ENCODE results near the gene CD109.

Gene CD109

GRCh38 chr6:73769976-73770375 is 74.0 kb downstream of the CD109 start:
- Histone ChIP-seq H2BK120ac (ENCODE audit: low read depth, low read length) (no peak overlapping the region), H3K9me3 (replicated peaks in 1 of 2; ENCODE audit: control insufficient read depth in 2 of 2, insufficient read depth in 1 of 2, low read depth in 1 of 2, low read length in 2 of 2) (no peaks in the 10 kb centered on the region), H3K14ac (ENCODE audit: low read length) (no peak overlapping the region), H3K4ac (ENCODE audit: low read length) (no peak overlapping the region), H3K79me1 (ENCODE audit: low read depth, low read length) (no peaks in the 10 kb centered on the region), H2BK15ac (ENCODE audit: low read length) (no peak overlapping the region), H2BK5ac (ENCODE audit: low read length) (no peak overlapping the region), H3K4me3 (ENCODE audit: low read length in 2 of 2) (no peak overlapping the region), H2AFZ (ENCODE audit: low read length) (no peak overlapping the region), H3K27me3 (ENCODE audit: control insufficient read depth in 3 of 3, insufficient read depth in 3 of 3, low read depth in 1 of 3, low read length in 3 of 3) (no peaks in the 10 kb centered on the region), H4K91ac (ENCODE audit: low read depth, low read length, poor library complexity) (no peak overlapping the region), H2BK12ac (ENCODE audit: low read length) (no peak overlapping the region), H4K8ac (ENCODE audit: low read depth, low read length) (no peak overlapping the region), H3K4me2 (ENCODE audit: insufficient read depth, low read length, poor library complexity, severe bottlenecking) (no peak overlapping the region), H3K9ac (ENCODE audit: low read depth, low read length, poor library complexity) (no peak overlapping the region), H3K23ac (ENCODE audit: low read depth, low read length, poor library complexity) (no peak overlapping the region), H3K27ac (replicated peaks; ENCODE audit: low read length) (no peak overlapping the region), H2AK5ac (ENCODE audit: low read depth, low read length) (no peak overlapping the region), H3K4me1 (ENCODE audit: control insufficient read depth in 2 of 2, insufficient read depth in 1 of 2, low read depth in 1 of 2, low read length in 2 of 2) (no peaks in the 10 kb centered on the region), H3K18ac (ENCODE audit: low read length) (no peak overlapping the region), H3K36me3 (replicated peaks in 1 of 2; ENCODE audit: control insufficient read depth in 2 of 2, insufficient read depth in 2 of 2, low read length in 2 of 2) (no peaks in the 10 kb centered on the region)
- WGBS, 2 donors (ENCODE audit: extremely low coverage in 2 of 2, insufficient read length in 2 of 2, insufficient replicate concordance in 1 of 2), result no CpG with 5 or more reads among the region's 1 CpG
- no peak for DNase-seq (ENCODE audit: low spot score)

GRCh38 chr6:73774311-73774774 is 78.3 kb downstream of the CD109 start:
- Histone ChIP-seq H2AFZ (ENCODE audit: low read length) (no peak overlapping the region), H3K9ac (ENCODE audit: low read depth, low read length, poor library complexity) (no peak overlapping the region), H3K4ac (ENCODE audit: low read length) (no peak overlapping the region), H3K4me2 (ENCODE audit: insufficient read depth, low read length, poor library complexity, severe bottlenecking) (no peak overlapping the region), H3K4me3 (ENCODE audit: low read length in 2 of 2) (no peak overlapping the region), H3K14ac (ENCODE audit: low read length) (no peak overlapping the region), H3K9me3 (replicated peaks in 1 of 2; ENCODE audit: control insufficient read depth in 2 of 2, insufficient read depth in 1 of 2, low read depth in 1 of 2, low read length in 2 of 2) (no peaks in the 10 kb centered on the region), H2BK120ac (ENCODE audit: low read depth, low read length) (no peak overlapping the region), H3K36me3 (replicated peaks in 1 of 2; ENCODE audit: control insufficient read depth in 2 of 2, insufficient read depth in 2 of 2, low read length in 2 of 2) (no peaks in the 10 kb centered on the region), H2BK12ac (ENCODE audit: low read length) (no peak overlapping the region), H2AK5ac (ENCODE audit: low read depth, low read length) (no peak overlapping the region), H2BK5ac (ENCODE audit: low read length) (no peak overlapping the region), H3K23ac (ENCODE audit: low read depth, low read length, poor library complexity) (no peak overlapping the region), H3K27ac (replicated peaks; ENCODE audit: low read length) (no peak overlapping the region), H3K4me1 (ENCODE audit: control insufficient read depth in 2 of 2, insufficient read depth in 1 of 2, low read depth in 1 of 2, low read length in 2 of 2) (no peaks in the 10 kb centered on the region), H4K91ac (ENCODE audit: low read depth, low read length, poor library complexity) (no peak overlapping the region), H4K8ac (ENCODE audit: low read depth, low read length) (no peak overlapping the region), H2BK15ac (ENCODE audit: low read length) (no peak overlapping the region), H3K27me3 (ENCODE audit: control insufficient read depth in 3 of 3, insufficient read depth in 3 of 3, low read depth in 1 of 3, low read length in 3 of 3) (no peaks in the 10 kb centered on the region), H3K18ac (ENCODE audit: low read length) (no peak overlapping the region), H3K79me1 (ENCODE audit: low read depth, low read length) (no peaks in the 10 kb centered on the region)
- DNase-seq (ENCODE audit: low spot score), result no peak
- WGBS, 2 donors (ENCODE audit: extremely low coverage in 2 of 2, insufficient read length in 2 of 2, insufficient replicate concordance in 1 of 2), result no CpG with 5 or more reads among the region's 1 CpG

- H3K27ac ChIP-seq (replicated peaks; ENCODE audit: low read length), result no peak overlapping the region
- no peak overlapping the region for H3K23ac ChIP-seq (ENCODE audit: low read depth, low read length, poor library complexity)
- H3K79me1 ChIP-seq (ENCODE audit: low read depth, low read length), result no peaks in the 10 kb centered on the region
- H2BK120ac ChIP-seq (ENCODE audit: low read depth, low read length), result no peak overlapping the region
- no peak overlapping the region for H3K18ac ChIP-seq (ENCODE audit: low read length)
- H4K8ac ChIP-seq (ENCODE audit: low read depth, low read length), result no peak overlapping the region
- no peak overlapping the region for H3K4me2 ChIP-seq (ENCODE audit: insufficient read depth, low read length, poor library complexity, severe bottlenecking)
- no peak overlapping the region for H3K4ac ChIP-seq (ENCODE audit: low read length)
- H2BK15ac ChIP-seq (ENCODE audit: low read length), result no peak overlapping the region
- DNase-seq (ENCODE audit: low spot score), result no peak
- no peak overlapping the region for H4K91ac ChIP-seq (ENCODE audit: low read depth, low read length, poor library complexity)
- H3K4me1 ChIP-seq (ENCODE audit: control insufficient read depth in 2 of 2, insufficient read depth in 1 of 2, low read depth in 1 of 2, low read length in 2 of 2), result peaks cover 0 to 2% of the 10 kb centered on the region in 2 donors
- no peak overlapping the region for H3K14ac ChIP-seq (ENCODE audit: low read length)
- no peak overlapping the region for H3K4me3 ChIP-seq (ENCODE audit: low read length in 2 of 2)
- no peaks in the 10 kb centered on the region for H3K36me3 ChIP-seq (replicated peaks in 1 of 2; ENCODE audit: control insufficient read depth in 2 of 2, insufficient read depth in 2 of 2, low read length in 2 of 2)
- no peak overlapping the region for H3K9ac ChIP-seq (ENCODE audit: low read depth, low read length, poor library complexity)
- H3K9me3 ChIP-seq (replicated peaks in 1 of 2; ENCODE audit: control insufficient read depth in 2 of 2, insufficient read depth in 1 of 2, low read depth in 1 of 2, low read length in 2 of 2), result peaks cover 0 to 2% of the 10 kb centered on the region in 2 donors
- no peak overlapping the region for H2AK5ac ChIP-seq (ENCODE audit: low read depth, low read length)
- no peak overlapping the region for H2BK5ac ChIP-seq (ENCODE audit: low read length)
- no peaks in the 10 kb centered on the region for H3K27me3 ChIP-seq (ENCODE audit: control insufficient read depth in 3 of 3, insufficient read depth in 3 of 3, low read depth in 1 of 3, low read length in 3 of 3)
- no peak overlapping the region for H2BK12ac ChIP-seq (ENCODE audit: low read length)
- no peak overlapping the region for H2AFZ ChIP-seq (ENCODE audit: low read length)
Measured at GRCh38 chr6:73779943-73780342, 83.9 kb downstream of the CD109 start.

GRCh38 chr6:73782911-73783310 is 86.9 kb downstream of the CD109 start:
- H4K91ac ChIP-seq (ENCODE audit: low read depth, low read length, poor library complexity), result no peak overlapping the region
- DNase-seq (ENCODE audit: low spot score), result no peak

More at GRCh38 chr6:73782911-73783310, 86.9 kb downstream of the CD109 start:
- H3K27ac ChIP-seq (replicated peaks; ENCODE audit: low read length), result no peak overlapping the region
- H3K27me3 ChIP-seq (ENCODE audit: control insufficient read depth in 3 of 3, insufficient read depth in 3 of 3, low read depth in 1 of 3, low read length in 3 of 3), result no peaks in the 10 kb centered on the region
- peaks cover 0 to 2% of the 10 kb centered on the region in 2 donors for H3K9me3 ChIP-seq (replicated peaks in 1 of 2; ENCODE audit: control insufficient read depth in 2 of 2, insufficient read depth in 1 of 2, low read depth in 1 of 2, low read length in 2 of 2)
- H3K79me1 ChIP-seq (ENCODE audit: low read depth, low read length), result no peaks in the 10 kb centered on the region
- no peak overlapping the region for H3K18ac ChIP-seq (ENCODE audit: low read length)
- H3K36me3 ChIP-seq (replicated peaks in 1 of 2; ENCODE audit: control insufficient read depth in 2 of 2, insufficient read depth in 2 of 2, low read length in 2 of 2), result no peaks in the 10 kb centered on the region
- no peak overlapping the region for H3K4me2 ChIP-seq (ENCODE audit: insufficient read depth, low read length, poor library complexity, severe bottlenecking)
- no peak overlapping the region for H3K23ac ChIP-seq (ENCODE audit: low read depth, low read length, poor library complexity)
- H2BK15ac ChIP-seq (ENCODE audit: low read length), result no peak overlapping the region
- no peak overlapping the region for H3K4me3 ChIP-seq (ENCODE audit: low read length in 2 of 2)
- H3K4ac ChIP-seq (ENCODE audit: low read length), result no peak overlapping the region
- no CpG with 5 or more reads among the region's 1 CpG for WGBS, 2 donors (ENCODE audit: extremely low coverage in 2 of 2, insufficient read length in 2 of 2, insufficient replicate concordance in 1 of 2)
- no peak overlapping the region for H2BK12ac ChIP-seq (ENCODE audit: low read length)
- H4K8ac ChIP-seq (ENCODE audit: low read depth, low read length), result no peak overlapping the region
- no peak overlapping the region for H2BK5ac ChIP-seq (ENCODE audit: low read length)
- no peak overlapping the region for H3K14ac ChIP-seq (ENCODE audit: low read length)
- H3K9ac ChIP-seq (ENCODE audit: low read depth, low read length, poor library complexity), result no peak overlapping the region
- H2AFZ ChIP-seq (ENCODE audit: low read length), result no peak overlapping the region
- H2BK120ac ChIP-seq (ENCODE audit: low read depth, low read length), result no peak overlapping the region
- H2AK5ac ChIP-seq (ENCODE audit: low read depth, low read length), result no peak overlapping the region
- peaks cover 0 to 2% of the 10 kb centered on the region in 2 donors for H3K4me1 ChIP-seq (ENCODE audit: control insufficient read depth in 2 of 2, insufficient read depth in 1 of 2, low read depth in 1 of 2, low read length in 2 of 2)
